Hepatocyte (in vitro differentiated cells): Measurements from ENCODE around the gene HMGN2. TPM values are rescaled to one million over a fixed set of nuclear protein-coding genes. Genes with fewer than 3 reads are reported as not detected.
A peak's percentile ranks its signal among the peaks of the same experiment; 100 is the strongest.

Experiments used
- DNase-seq: peaks from one replicate; pipeline ENCODE4 v3.0.0-alpha.2; 2016; ENCODE audit warnings: low spot score
- H2AFZ ChIP-seq: fragments of 200-600 bp; sonication (generic); 2 replicates; pipeline ENCODE4 v1.6.0; 2016; ENCODE audit warnings: antibody characterized with exemption, mild to moderate bottlenecking
- H3K27ac ChIP-seq: fragments of 200-600 bp; sonication (generic); 2 replicates; pipeline ENCODE4 v1.5.1; 2016; ENCODE audit warnings: mild to moderate bottlenecking
- H3K27me3 ChIP-seq: fragments of 200-600 bp; sonication (generic); 2 replicates; pipeline ENCODE4 v1.6.1; 2016
- H3K36me3 ChIP-seq: fragments of 200-600 bp; sonication (generic); replicated peaks from 2 replicates; pipeline ENCODE4 v1.5.1; 2016; ENCODE audit warnings: low read depth; ENCODE audit not compliant: insufficient read depth
- H3K4me1 ChIP-seq: fragments of 200-600 bp; sonication (generic); 2 replicates; pipeline ENCODE4 v1.5.1; 2016; ENCODE audit warnings: mild to moderate bottlenecking, moderate library complexity; ENCODE audit not compliant: insufficient read depth
- H3K4me2 ChIP-seq: fragments of 200-600 bp; sonication (generic); 2 replicates; pipeline ENCODE4 v1.6.0; 2016
- H3K4me3 ChIP-seq: fragments of 200-600 bp; sonication (generic); 2 replicates; pipeline ENCODE4 v1.5.1; 2016; ENCODE audit warnings: mild to moderate bottlenecking
- H3K79me2 ChIP-seq: fragments of 200-600 bp; sonication (generic); 2 replicates; pipeline ENCODE4 v1.6.0; 2017; ENCODE audit warnings: mild to moderate bottlenecking
- H3K9me2 ChIP-seq: fragments of 200-600 bp; sonication (generic); replicated peaks from 2 replicates; pipeline ENCODE4 v1.6.0; 2017; ENCODE audit warnings: mild to moderate bottlenecking; ENCODE audit not compliant: insufficient read depth
- H3K9me3 ChIP-seq: fragments of 200-600 bp; sonication (generic); 2 replicates; pipeline ENCODE4 v1.5.1; 2016; ENCODE audit warnings: low read depth, mild to moderate bottlenecking
- H4K20me1 ChIP-seq: fragments of 200-600 bp; sonication (generic); 2 replicates; pipeline ENCODE4 v1.6.0; 2016; ENCODE audit warnings: mild to moderate bottlenecking; ENCODE audit not compliant: insufficient read depth, poor library complexity, severe bottlenecking
- EZH2 ChIP-seq: fragments of 200-600 bp; sonication (generic); IDR thresholded peaks from 2 replicates; pipeline ENCODE4 v1.6.1; 2016; ENCODE audit warnings: antibody characterized with exemption, mild to moderate bottlenecking, borderline replicate concordance
- EZH2phosphoT487 ChIP-seq: fragments of 200-600 bp; sonication (generic); IDR thresholded peaks from one replicate; pipeline ENCODE4 v1.6.1; 2018; ENCODE audit warnings: antibody characterized with exemption, mild to moderate bottlenecking, low read depth, moderate library complexity; ENCODE audit not compliant: unreplicated experiment, severe bottlenecking
- WGBS: methylation state at CpG from one replicate; pipeline ENCODE4 v1.1.6; 2016; ENCODE audit warnings: low lambda C conversion rate; ENCODE audit errors: missing lambda C conversion rate; 5-methylcytosine and 5-hydroxymethylcytosine counted together
- polyA plus RNA-seq: library from polyadenylated mRNA; unstranded; fragments of >200 nt; fragmentation: Nextera tagmentation; extraction: Ambion mirVana; gene quantifications from 2 replicates; pipeline ENCODE4 v1.2.1, GENCODE V29; 2016
- total RNA-seq: library from RNA; depleted of rRNA; stranded (reverse); fragments of >200 nt; gene quantifications from 2 replicates; pipeline ENCODE4 v1.2.3, GENCODE V29; 2014
- TF ChIP-seq, protein P1 (sequence below): fragments of 200-600 bp; sonication (generic); IDR thresholded peaks from 2 replicates; pipeline ENCODE4 v1.5.1; 2016; ENCODE audit warnings: antibody characterized with exemption, mild to moderate bottlenecking; ENCODE audit not compliant: poor library complexity

HMGN2 gene
- total and polyA plus RNA-seq, 2 experiments from 2014 or later, result 215 to 467 TPM

- no peak overlapping the region for H3K4me3 ChIP-seq
- no peaks in the 10 kb centered on the region for H3K9me3 ChIP-seq
- no peaks in the 10 kb centered on the region for H3K4me1 ChIP-seq
- no peak overlapping the region for H2AFZ ChIP-seq
- H3K9me2 ChIP-seq, result no peaks in the 10 kb centered on the region
- no peak for DNase-seq
- H3K36me3 ChIP-seq, result no peaks in the 10 kb centered on the region
- no peak overlapping the region for H3K27ac ChIP-seq
- no peaks in the 10 kb centered on the region for H4K20me1 ChIP-seq
- TF ChIP-seq EZH2 (no peak), EZH2phosphoT487 (no peak)
- TF ChIP-seq, protein P1, sequence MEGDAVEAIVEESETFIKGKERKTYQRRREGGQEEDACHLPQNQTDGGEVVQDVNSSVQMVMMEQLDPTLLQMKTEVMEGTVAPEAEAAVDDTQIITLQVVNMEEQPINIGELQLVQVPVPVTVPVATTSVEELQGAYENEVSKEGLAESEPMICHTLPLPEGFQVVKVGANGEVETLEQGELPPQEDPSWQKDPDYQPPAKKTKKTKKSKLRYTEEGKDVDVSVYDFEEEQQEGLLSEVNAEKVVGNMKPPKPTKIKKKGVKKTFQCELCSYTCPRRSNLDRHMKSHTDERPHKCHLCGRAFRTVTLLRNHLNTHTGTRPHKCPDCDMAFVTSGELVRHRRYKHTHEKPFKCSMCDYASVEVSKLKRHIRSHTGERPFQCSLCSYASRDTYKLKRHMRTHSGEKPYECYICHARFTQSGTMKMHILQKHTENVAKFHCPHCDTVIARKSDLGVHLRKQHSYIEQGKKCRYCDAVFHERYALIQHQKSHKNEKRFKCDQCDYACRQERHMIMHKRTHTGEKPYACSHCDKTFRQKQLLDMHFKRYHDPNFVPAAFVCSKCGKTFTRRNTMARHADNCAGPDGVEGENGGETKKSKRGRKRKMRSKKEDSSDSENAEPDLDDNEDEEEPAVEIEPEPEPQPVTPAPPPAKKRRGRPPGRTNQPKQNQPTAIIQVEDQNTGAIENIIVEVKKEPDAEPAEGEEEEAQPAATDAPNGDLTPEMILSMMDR, result no peak
- H3K27me3 ChIP-seq, result no peaks in the 10 kb centered on the region
- 87% methylated on average over 3 of the region's 3 CpGs for WGBS
- no peaks in the 10 kb centered on the region for H3K79me2 ChIP-seq
- H3K4me2 ChIP-seq, result no peak overlapping the region
Observed at GRCh38 chr1:26459573-26460031, 12.6 kb upstream of the HMGN2 start.

DNA sequence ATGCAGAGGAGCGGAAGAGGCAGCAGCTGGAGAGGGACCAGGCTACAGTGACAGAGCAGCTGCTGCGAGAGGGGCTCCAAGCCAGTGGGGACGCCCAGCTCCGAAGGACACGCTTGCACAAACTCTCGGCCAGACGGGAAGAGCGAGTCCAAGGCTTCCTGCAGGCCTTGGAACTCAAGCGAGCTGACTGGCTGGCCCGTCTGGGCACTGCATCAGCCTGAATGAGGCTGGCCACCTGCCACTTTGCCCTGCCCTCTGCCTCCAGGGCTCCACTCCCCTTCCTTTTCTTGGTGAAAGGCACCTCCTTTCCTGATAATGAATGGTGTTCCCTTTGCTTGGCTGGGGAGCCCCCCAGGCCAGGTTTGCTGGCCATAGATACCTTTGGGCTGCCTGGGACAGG is 3.3 kb upstream of the HMGN2 start:
- peaks cover 17% of the 10 kb centered on the region for H3K4me1 ChIP-seq
- no peak overlapping the region for H2AFZ ChIP-seq
- no peaks in the 10 kb centered on the region for H3K27me3 ChIP-seq
- H3K4me3 ChIP-seq, result no peak overlapping the region
- peaks cover 14% of the 10 kb centered on the region for H3K79me2 ChIP-seq
- no peaks in the 10 kb centered on the region for H3K9me2 ChIP-seq
- no peak for DNase-seq
- H3K4me2 ChIP-seq, result no peak overlapping the region
- no peak for TF ChIP-seq EZH2phosphoT487
- TF ChIP-seq, protein P1, result no peak
- no peak for TF ChIP-seq EZH2
- no peak overlapping the region for H3K27ac ChIP-seq
- WGBS, result 95% methylated on average over 10 of the region's 10 CpGs
- no peaks in the 10 kb centered on the region for H3K9me3 ChIP-seq
- H4K20me1 ChIP-seq, result peaks cover 15% of the 10 kb centered on the region
- no peaks in the 10 kb centered on the region for H3K36me3 ChIP-seq

- WGBS, result 99% methylated on average over 5 of the region's 5 CpGs
- no peaks in the 10 kb centered on the region for H3K36me3 ChIP-seq
Observed at GRCh38 chr1:26469558-26469957, 2.7 kb upstream of the HMGN2 start.

GRCh38 chr1:26470878-26471497 is 1.3 kb upstream of the HMGN2 start:
- TF ChIP-seq EZH2, result no peak
- TF ChIP-seq EZH2phosphoT487, result no peak
- Histone ChIP-seq H3K4me1 (peaks cover 27% of the 10 kb centered on the region), H2AFZ (no peak overlapping the region), H3K79me2 (peaks cover 26% of the 10 kb centered on the region), H4K20me1 (peaks cover 29% of the 10 kb centered on the region), H3K27ac (peak overlapping the region; percentile 100), H3K36me3 (no peaks in the 10 kb centered on the region), H3K9me2 (no peaks in the 10 kb centered on the region), H3K4me2 (peak overlapping the region; percentile 96), H3K27me3 (no peaks in the 10 kb centered on the region), H3K4me3 (no peak overlapping the region), H3K9me3 (no peaks in the 10 kb centered on the region)
- no peak for DNase-seq
- WGBS, result 51% methylated on average over 14 of the region's 14 CpGs

More at GRCh38 chr1:26469558-26469957, 2.7 kb upstream of the HMGN2 start:
- no peak overlapping the region for H2AFZ ChIP-seq
- H3K4me3 ChIP-seq, result no peak overlapping the region
- TF ChIP-seq EZH2, result no peak
- H3K27me3 ChIP-seq, result no peaks in the 10 kb centered on the region
- peaks cover 21% of the 10 kb centered on the region for H4K20me1 ChIP-seq
- no peak for DNase-seq
- peaks cover 23% of the 10 kb centered on the region for H3K4me1 ChIP-seq
- H3K79me2 ChIP-seq, result peaks cover 20% of the 10 kb centered on the region
- H3K9me3 ChIP-seq, result no peaks in the 10 kb centered on the region
- no peaks in the 10 kb centered on the region for H3K9me2 ChIP-seq
- no peak overlapping the region for H3K4me2 ChIP-seq
- H3K27ac ChIP-seq, result no peak overlapping the region
